HG03378 (cell line): ENCODE measurements around the gene POLR2J.
"Not testable (repeated sequence)": the region's sequence is repeated elsewhere in the genome, so short reads cannot be mapped to it uniquely, and the experiment has no call there.

ENCODE experiments used
- ATAC-seq: cut with Tn5 transposase; IDR thresholded peaks from one replicate; pipeline ENCODE4 v1.9.1; 2021; ENCODE audit warnings: mild to moderate bottlenecking, moderate library complexity; ENCODE audit not compliant: unreplicated experiment

Gene POLR2J

GRCh38 chr7:102467581-102468477 is 10.9 kb downstream of the POLR2J start:
- no peak for ATAC-seq

DNA sequence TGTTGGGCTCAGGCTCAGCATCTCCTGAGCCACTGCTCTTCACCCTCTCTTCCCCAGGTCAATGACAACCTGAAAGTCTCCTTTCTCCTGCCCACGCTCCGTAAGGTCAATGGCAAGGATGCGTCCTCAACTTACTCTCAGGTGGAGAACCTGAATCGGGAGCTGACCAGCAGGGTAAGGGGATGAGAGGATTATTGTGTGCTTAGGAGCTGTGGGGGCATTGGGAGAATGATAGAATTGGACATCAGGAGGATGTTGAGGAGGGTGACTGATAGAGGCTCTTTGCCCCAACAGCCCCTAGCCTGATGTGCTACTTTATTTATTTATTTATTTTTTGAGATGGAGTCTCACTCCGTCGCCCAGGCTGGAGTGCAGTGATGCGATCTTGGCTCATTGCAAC is 12.6 kb downstream of the POLR2J start:
- no peak for ATAC-seq

DNA sequence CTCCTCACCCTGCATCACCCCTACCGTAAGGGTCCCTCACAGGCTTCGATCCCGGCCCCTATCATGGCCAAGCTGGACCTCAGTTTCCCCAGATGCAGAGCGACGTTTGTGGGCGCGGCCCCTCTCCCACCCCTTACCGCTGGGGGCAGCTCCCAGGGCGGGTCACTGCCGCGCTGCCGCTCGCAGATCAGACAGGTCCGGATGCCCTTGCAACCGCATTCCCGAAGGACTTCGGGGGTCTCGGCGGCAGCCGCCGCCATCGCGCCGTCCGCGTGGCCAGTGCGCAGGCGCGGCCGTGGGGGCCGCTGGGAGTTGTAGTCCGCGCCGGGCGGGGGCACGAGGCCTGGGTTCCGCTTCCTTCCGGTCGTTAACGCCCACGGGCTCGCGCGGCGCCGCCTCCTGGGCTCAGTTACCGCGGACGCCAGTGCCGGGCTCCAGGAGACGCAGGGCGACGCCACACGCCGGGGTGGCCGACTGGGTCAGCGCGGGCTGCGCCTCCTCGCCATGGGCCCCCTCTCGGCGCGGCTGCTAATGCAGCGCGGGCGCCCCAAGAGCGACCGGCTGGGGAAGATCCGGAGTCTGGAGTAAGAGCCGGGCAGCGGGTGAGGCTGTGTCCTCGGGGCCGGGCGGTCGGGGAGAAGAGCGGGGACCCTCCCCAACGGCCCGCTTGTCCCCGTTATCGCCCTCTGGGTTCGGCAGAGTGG is 14.0 kb downstream of the POLR2J start, which contains the start of the genes ALKBH4 and LRWD1:
ALKBH4 (minus strand) TSS at position 287 of the 704 bp plus-strand sequence; CDS start at position 260, 27 bp downstream.
LRWD1 (plus strand) TSS at position 408 of the 704 bp plus-strand sequence; CDS start at position 505, 97 bp downstream.
- peak; percentile 58 for ATAC-seq

- peak; percentile 5 for ATAC-seq
Observed at GRCh38 chr7:102463841-102464576, 14.7 kb downstream of the POLR2J start.

- ATAC-seq: no peak
Observed at GRCh38 chr7:102460467-102460866, 18.3 kb downstream of the POLR2J start.

GRCh38 chr7:102459221-102459844 is 19.4 kb downstream of the POLR2J start:
- ATAC-seq: no peak

GRCh38 chr7:102457352-102457924 is 21.3 kb downstream of the POLR2J start:
- ATAC-seq: no peak

DNA sequence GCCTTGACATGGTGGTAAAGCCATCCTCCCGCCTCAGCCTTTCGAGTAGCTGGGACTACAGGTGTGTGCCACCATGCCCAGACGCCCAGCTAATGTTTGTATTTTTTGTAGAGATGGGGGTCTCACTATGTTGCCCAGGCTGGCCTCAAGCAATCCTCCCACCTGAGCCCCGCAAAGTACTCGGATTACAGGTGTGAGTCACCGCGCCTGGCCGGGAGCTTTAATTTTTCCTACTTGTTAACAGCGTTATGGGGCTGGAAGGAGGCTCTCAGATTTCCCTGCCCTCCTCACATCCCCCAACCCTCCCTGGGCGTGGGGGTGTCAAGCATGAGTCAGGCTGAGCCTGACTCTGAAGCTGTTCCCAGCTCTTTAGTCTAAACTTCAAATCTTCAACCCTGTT is 22.4 kb downstream of the POLR2J start:
- ATAC-seq: no peak

- no peak for ATAC-seq
Observed at GRCh38 chr7:102455596-102455995, 23.1 kb downstream of the POLR2J start.

- ATAC-seq: not testable (repeated sequence)
Observed at GRCh38 chr7:102454932-102455331, 23.8 kb downstream of the POLR2J start.

- ATAC-seq: no peak
Observed at GRCh38 chr7:102454468-102454867, 24.3 kb downstream of the POLR2J start.

DNA sequence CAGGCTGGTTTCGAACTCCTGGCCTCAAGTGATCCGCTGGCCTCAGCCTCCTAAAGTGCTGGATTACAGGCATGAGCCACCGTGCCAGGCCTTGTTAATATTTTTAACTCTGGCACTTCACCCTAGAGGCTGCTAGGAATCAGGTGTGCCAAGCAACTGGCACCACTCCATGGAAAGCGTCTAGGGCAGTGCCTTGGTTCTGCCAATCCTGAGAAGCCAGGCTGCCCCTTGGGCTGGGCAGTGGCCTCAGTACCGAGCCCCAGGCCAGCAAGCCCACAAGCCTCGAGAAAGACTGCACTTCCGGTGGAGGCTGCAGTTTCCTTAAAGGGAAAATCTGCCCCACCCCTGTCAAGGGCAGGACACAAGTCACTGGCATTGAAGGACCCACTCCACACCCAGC is 25.4 kb downstream of the POLR2J start:
- no peak for ATAC-seq

GRCh38 chr7:102452451-102452850 is 26.3 kb downstream of the POLR2J start:
- no peak for ATAC-seq

DNA sequence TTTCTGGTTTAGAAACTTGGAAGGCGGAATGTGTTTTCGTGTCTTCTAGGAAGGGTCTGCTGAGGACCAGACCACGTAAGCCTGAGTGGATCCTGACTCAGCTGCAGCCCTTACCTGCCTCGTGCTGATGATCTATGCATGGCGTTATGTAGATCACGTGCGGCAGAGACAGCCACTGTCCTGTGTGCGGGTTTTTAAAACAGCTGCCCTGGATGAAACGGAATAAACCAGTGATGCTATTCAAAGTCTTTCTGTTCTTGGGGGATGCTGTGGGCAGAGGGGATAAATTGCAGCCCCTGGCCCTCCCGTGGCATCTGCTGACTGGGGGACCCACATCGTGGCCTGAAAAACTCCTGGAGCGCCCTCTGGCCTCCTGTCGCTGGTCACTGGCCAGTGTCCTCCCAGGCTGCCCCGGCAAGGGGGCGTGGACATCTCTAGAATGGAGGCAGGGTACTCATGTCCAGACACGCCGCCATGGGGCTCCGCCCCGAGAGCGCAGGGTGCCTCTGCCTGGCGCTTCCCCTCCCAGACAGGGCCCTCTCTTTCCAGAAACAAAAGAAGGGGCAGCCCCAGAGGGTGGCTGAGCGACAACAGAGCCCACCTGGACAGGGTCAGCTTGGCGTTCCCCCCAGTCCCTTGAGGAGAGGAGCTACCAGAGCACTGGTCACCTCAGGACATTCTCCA is 27.2 kb downstream of the POLR2J start:
- no peak for ATAC-seq

- no peak for ATAC-seq
Observed at GRCh38 chr7:102450242-102450641, 28.5 kb downstream of the POLR2J start.

DNA sequence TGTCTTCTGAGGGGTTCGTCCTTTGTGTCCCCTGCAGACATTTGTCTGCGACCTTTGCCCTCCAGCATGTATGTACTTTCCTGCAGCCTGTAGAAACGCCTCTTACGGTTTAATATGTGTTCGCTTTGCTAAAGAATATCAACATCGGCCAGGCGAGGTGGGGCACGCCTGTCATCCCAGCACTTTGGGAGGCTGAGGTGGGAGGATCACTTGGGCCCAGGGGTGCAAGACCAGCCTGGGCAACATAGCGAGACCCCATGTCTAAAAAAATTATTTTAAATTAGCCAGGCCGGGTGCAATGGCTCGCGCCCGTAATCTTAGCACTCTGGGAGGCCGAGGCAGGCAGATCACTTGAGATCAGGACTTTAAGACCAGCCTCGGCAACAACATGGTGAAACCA is 29.6 kb downstream of the POLR2J start:
- ATAC-seq: no peak

DNA sequence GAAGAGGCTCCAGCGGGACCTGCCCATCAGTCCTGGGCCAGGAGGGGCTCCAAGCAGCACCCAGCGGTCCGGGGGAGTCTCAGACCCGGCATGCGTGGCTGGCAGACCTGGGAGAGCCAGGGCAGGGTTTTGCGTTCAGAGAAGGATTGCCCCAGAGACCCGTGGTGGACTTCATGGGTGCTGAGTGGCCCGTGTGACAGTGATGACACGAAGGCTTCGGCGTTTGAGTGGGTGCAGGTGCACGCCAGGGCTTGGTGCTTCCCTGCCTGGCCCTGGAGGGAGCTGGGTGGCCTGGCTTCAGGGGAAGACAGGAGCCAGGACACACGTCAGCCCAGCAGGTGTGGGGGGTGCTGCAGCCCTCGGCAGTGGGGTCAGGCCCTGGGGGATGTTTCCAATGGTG is 31.4 kb downstream of the POLR2J start:
- no peak for ATAC-seq

DNA sequence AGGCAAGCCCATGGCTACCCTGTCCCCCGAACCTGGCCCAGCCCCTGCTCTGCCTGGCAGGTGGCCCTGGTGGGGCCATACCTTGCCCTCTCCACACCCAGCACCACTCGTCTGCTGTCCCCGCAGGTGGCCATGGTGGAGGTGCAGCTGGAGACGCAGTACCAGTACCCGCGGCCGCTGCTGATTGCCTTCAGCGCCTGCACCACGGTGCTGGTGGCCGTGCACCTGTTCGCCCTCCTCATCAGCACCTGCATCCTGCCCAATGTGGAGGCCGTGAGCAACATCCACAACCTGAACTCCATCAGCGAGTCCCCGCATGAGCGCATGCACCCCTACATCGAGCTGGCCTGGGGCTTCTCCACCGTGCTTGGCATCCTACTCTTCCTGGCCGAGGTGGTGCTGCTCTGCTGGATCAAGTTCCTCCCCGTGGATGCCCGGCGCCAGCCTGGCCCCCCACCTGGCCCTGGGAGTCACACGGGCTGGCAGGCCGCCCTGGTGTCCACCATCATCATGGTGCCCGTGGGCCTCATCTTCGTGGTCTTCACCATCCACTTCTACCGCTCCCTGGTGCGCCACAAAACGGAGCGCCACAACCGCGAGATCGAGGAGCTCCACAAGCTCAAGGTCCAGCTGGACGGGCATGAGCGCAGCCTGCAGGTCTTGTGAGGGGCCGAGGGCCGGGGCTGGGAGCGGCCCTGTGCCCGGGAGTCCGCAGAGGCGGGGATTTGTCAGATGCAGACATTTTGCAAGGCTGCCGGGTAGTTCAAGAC is 32.1 kb downstream of the POLR2J start:
- no peak for ATAC-seq

- no peak for ATAC-seq
Observed at GRCh38 chr7:102445674-102446071, 33.0 kb downstream of the POLR2J start.
